Mucosa of descending colon (tissue), 3 donors: ENCODE results near the gene SLC25A11. TPM values are rescaled to one million over a fixed set of nuclear protein-coding genes. Genes with fewer than 3 reads are reported as not detected.

ENCODE experiments used
- ATAC-seq: fragments of 200-7000 bp; cut with Tn5 transposase; one replicate; pipeline ENCODE4 v1.9.1; 2020; ENCODE audit warnings: mild to moderate bottlenecking, moderate library complexity
- DNase-seq, 3 donors: peaks; one replicate each; pipeline ENCODE4 v3.0.0-alpha.2; 2020
- H3K36me3 ChIP-seq: fragments of 200-600 bp; one replicate; pipeline ENCODE4 v1.8.0; 2021; ENCODE audit warnings: low read depth, mild to moderate bottlenecking
- H3K4me1 ChIP-seq: fragments of 200-600 bp; one replicate; pipeline ENCODE4 v1.8.0; 2021; ENCODE audit warnings: low read depth, mild to moderate bottlenecking
- H3K4me3 ChIP-seq: fragments of 200-600 bp; one replicate; pipeline ENCODE4 v1.8.0; 2021; ENCODE audit warnings: mild to moderate bottlenecking
- H3K9me3 ChIP-seq: fragments of 200-600 bp; one replicate; pipeline ENCODE4 v1.8.0; 2021; ENCODE audit warnings: mild to moderate bottlenecking
- intact Hi-C, 2 donors: fragments of 100-400 bp; cut with DNase I in 1 of 2; cut with micrococcal nuclease in 1 of 2; formaldehyde crosslinking; loops; one replicate each; pipeline versions ENCODE4 v1.11.0 to v1.11.1; 2022; cut with DNase I, micrococcal nuclease
- total RNA-seq, 3 donors: library from RNA; stranded (reverse); fragmentation: NEBNext Ultra II Directional in 2 of 3; extraction: Animal tissue kit (Norgen Biotek cat#: 25700) in 2 of 3; gene quantifications; one replicate each; pipeline versions ENCODE4 v1.2.1 to v1.2.4, GENCODE V29; 2021 to 2023
- TF ChIP-seq, protein P1 (sequence below): fragments of 200-600 bp; IDR thresholded peaks from one replicate; pipeline ENCODE4 v1.8.0; 2022; ENCODE audit warnings: antibody characterized with exemption, mild to moderate bottlenecking
- donor health status: DM: no; HTN: no; CAD: no; lungs with moderate emphysema.
- donor health status: DM: no; HTN: no; CAD: no.
- donor health status: DM: no; HTN: yes; CAD: no.

The SLC25A11 gene
- total RNA-seq, 3 donors from 2014 or later, result 68.4 to 87.2 (median 72.8) TPM

DNA sequence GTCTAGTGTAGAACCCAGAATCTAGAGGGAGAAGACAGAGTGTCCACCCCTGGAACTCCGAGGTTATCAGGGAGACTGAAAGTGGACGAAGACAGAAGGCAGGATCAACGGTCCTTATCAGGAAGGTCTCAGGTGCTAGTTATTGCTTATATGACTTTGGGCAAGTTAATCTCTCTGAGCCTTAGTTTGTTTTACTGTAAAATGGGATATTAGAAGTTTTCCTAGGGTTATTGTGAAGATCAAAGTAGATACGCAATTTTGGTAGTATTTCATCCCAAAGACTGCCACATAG lies 1.4 kb upstream of the SLC25A11 start:
- TF ChIP-seq, protein P1, sequence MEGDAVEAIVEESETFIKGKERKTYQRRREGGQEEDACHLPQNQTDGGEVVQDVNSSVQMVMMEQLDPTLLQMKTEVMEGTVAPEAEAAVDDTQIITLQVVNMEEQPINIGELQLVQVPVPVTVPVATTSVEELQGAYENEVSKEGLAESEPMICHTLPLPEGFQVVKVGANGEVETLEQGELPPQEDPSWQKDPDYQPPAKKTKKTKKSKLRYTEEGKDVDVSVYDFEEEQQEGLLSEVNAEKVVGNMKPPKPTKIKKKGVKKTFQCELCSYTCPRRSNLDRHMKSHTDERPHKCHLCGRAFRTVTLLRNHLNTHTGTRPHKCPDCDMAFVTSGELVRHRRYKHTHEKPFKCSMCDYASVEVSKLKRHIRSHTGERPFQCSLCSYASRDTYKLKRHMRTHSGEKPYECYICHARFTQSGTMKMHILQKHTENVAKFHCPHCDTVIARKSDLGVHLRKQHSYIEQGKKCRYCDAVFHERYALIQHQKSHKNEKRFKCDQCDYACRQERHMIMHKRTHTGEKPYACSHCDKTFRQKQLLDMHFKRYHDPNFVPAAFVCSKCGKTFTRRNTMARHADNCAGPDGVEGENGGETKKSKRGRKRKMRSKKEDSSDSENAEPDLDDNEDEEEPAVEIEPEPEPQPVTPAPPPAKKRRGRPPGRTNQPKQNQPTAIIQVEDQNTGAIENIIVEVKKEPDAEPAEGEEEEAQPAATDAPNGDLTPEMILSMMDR, result no peak
- Histone ChIP-seq H3K4me1 (peaks cover 38% of the 10 kb centered on the region), H3K36me3 (no peaks in the 10 kb centered on the region)

DNA sequence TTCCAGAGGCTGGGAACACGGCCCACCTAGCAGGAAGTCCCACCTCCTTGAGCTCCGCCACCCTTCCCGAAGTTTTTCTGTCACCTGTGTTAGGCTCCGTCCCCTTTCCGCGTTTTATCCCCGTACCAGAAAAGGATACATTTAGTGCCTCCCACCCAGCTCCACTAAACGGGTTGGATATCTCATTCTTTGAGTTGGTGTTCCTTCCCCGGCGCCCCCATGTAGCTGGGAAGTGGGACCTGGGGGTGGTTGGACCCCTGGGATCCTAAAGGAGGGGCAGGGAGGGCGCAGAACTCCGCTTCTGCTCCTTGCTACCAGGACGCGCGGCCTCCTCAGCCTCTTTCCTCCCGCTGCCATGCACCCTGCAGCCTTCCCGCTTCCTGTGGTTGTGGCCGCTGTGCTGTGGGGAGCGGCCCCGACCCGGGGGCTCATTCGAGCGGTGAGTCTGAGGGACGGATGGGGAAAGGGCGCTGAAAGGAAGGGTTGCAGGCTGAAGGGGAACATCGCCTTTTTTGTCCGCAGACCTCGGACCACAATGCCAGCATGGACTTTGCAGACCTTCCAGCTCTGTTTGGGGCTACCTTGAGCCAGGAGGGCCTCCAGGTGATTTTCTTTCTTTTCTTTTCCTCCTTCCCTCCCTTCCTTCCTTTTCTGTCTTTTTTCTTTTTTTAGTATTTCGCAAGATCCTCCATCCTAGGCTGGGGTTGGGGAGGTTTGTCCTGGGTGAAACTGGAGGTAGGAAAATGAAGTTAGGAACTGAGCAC lies 891 bp upstream of the SLC25A11 start:
- ATAC-seq, result peak; percentile 67
- H3K4me1 ChIP-seq, result peaks cover 34% of the 10 kb centered on the region

More for the DNA sequence above, 1.4 kb upstream of the SLC25A11 start:
- H3K9me3 ChIP-seq, result no peaks in the 10 kb centered on the region
- ATAC-seq, result no peak
- DNase-seq, result no peak
- intact Hi-C loops, result no loop called here
- peak overlapping the region; percentile 77 for H3K4me3 ChIP-seq

DNA sequence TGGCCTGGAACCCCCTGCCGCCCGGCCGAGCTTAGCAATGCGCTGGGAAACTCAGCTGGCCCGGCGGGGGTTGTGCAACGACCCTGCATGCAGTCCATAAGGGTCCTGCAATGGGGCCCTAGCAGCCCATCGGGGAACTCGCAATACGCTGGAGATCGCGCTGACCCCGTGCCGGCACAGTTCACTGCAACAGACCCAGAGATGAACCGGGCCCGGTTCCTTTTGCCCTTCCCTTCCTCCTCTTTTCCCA lies 375 bp downstream of the SLC25A11 start:
- H3K4me3 ChIP-seq, result peak overlapping the region; percentile 77
- no peaks in the 10 kb centered on the region for H3K9me3 ChIP-seq
- no peaks in the 10 kb centered on the region for H3K36me3 ChIP-seq
- ATAC-seq, result peak; percentile 0
- H3K4me1 ChIP-seq, result peaks cover 26% of the 10 kb centered on the region
- TF ChIP-seq, protein P1, result no peak
- peak in 1 of 3 donors; percentile 50 for DNase-seq
- intact Hi-C loops, result no loop called here

More for the DNA sequence above, 891 bp upstream of the SLC25A11 start:
- Histone ChIP-seq H3K9me3 (no peaks in the 10 kb centered on the region), H3K4me3 (peak overlapping the region; percentile 77), H3K36me3 (no peaks in the 10 kb centered on the region)
- TF ChIP-seq, protein P1, result no peak
- intact Hi-C loops, result no loop called here
- DNase-seq, result peak; percentile 54 to 84 (median 72)

DNA sequence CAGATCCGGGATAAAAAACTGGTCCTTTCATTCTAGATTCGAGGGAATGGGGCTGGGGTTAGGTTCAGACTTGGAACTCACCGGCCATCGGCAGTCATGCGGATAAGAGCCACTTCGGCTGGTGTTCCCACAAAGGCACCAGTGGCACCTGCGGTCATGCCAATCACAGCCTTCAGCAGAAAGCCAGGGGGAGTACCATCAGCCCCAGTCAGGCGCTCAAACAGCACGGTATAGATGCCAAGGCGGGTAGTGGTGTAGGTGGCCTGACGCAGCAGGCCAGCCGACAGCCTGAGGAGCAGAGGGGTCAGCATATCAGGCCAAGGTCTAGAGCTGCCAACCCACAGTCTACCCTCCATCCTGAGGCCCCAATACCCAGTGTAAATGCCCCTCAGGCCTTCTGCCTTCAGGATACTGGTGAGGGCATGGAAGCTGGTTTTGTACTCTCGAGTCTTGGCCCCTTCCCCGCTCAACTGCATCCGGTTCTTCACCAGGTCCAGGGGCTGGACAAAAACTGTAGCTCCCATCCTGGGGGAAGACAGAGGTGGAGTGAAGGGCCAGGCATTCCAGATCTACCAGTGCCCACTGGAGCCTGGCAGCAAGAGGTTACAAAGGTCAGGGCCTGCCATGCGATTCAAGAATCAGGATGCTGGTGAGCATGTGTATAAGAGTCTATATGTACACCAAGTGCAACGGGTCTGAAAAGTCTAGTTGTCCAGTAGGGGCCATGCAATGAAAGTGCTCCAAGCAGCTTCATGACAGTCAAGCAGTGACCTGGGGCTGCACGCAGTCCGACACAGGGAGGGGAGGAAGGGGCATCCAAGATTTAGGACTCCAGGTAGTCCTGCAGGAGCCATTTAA lies 929 bp downstream of the SLC25A11 start:
- TF ChIP-seq, protein P1, result no peak
- Histone ChIP-seq H3K36me3 (no peaks in the 10 kb centered on the region), H3K4me1 (peaks cover 31% of the 10 kb centered on the region), H3K9me3 (no peaks in the 10 kb centered on the region), H3K4me3 (peak overlapping the region; percentile 77)
- DNase-seq, result peak in 2 of 3 donors; percentile 24 to 54
- intact Hi-C loops, result no loop called here
- ATAC-seq, result peak; percentile 0

DNA sequence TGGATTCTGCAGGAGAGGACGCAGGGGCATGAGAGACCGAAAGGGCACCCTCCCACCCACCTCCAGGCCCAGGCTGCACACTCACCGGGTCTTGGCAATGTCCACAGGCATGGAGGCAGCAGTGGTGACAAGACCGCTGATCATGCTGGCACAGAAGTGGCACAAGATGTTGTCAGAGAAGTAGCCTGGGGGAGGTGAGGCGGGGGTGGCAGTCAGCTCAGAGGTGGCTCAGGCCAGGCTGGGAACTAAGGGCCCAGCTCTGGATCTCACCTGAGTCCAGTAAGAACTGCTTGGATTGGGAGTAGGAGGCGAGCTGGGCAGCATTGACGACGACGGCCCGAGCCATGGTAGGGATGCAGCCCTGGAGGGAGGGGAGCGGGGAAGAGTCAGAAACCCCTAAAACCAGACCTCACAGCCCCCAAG lies 1.8 kb downstream of the SLC25A11 start:
- no peaks in the 10 kb centered on the region for H3K9me3 ChIP-seq
- peaks cover 31% of the 10 kb centered on the region for H3K4me1 ChIP-seq
- no peaks in the 10 kb centered on the region for H3K36me3 ChIP-seq
- DNase-seq (peak in 1 of 3 donors; percentile 48), ATAC-seq (no peak)
- intact Hi-C loops, result no loop called here
- no peak overlapping the region for H3K4me3 ChIP-seq
- TF ChIP-seq, protein P1, result no peak
